HepG2 (cell line): ENCODE data around the gene ARFGEF3. TPM values are rescaled to one million over a fixed set of nuclear protein-coding genes. Genes with fewer than 3 reads are reported as not detected.

Source experiments
- ATAC-seq: fragments of 200-7000 bp; cut with Tn5 transposase; 3 replicates; pipeline ENCODE4 v1.9.1; 2020; ENCODE audit warnings: mild to moderate bottlenecking, moderate library complexity
- BruUV-seq: library from RNA; stranded (reverse); fragments of 400-500 nt; replicated peaks from 2 replicates; lab custom pipeline; 2021; lab: Mats Ljungman, UMichigan
- CTCF ChIA-PET: fragments of 300-600 bp; formaldehyde crosslinking; extraction: SDS; loops from one replicate; lab custom pipeline; 2021; ENCODE audit warnings: low total read pairs, inconsistent platforms, low intra/inter-chr PET ratio; lab: Yijun Ruan, JAX
- POLR2A ChIA-PET: fragments of 350-600 bp; sonication (Branson Sonifier 250); formaldehyde crosslinking; loops from one replicate; lab custom pipeline; 2020; ENCODE audit warnings: antibody characterized with exemption, inconsistent platforms; lab: Yijun Ruan, JAX
- DNase-seq: peaks from one replicate; pipeline ENCODE4 v3.0.0-alpha.2; 2015; ENCODE audit warnings: low spot score
- FAIRE-seq: peaks from 3 replicates; lab custom pipeline; 2011; peaks lifted over from hg19 to GRCh38; lab: Jason Lieb, UNC
- H2AFZ ChIP-seq: one replicate; pipeline ENCODE4 v1.6.1; 2011; ENCODE audit warnings: low read length, inconsistent platforms
- H3K27ac ChIP-seq: fragments of 300-600 bp; 3 replicates; pipeline ENCODE4 v1.8.0; 2011; ENCODE audit warnings: mixed run types, mild to moderate bottlenecking, mixed read lengths, low read length, inconsistent platforms; ENCODE audit not compliant: insufficient read depth; ENCODE audit errors: extremely low read length
- H3K27me3 ChIP-seq, 2 experiments: fragments of 200-600 bp in 1 of 2; 2 replicates in 1 of 2; 3 replicates in 1 of 2; pipeline versions ENCODE4 v1.6.0 to v1.8.0; 2011; ENCODE audit warnings: low read length in 2 of 2, mild to moderate bottlenecking in 2 of 2, moderate library complexity in 2 of 2, inconsistent platforms in 1 of 2; ENCODE audit not compliant: insufficient read depth in 2 of 2, control insufficient read depth in 1 of 2
- H3K36me3 ChIP-seq, 2 experiments: fragments of 200-600 bp in 1 of 2; replicated peaks in 1 of 2; 2 replicates in 1 of 2; 3 replicates in 1 of 2; pipeline versions ENCODE4 v1.5.1 to v1.8.0; 2011; ENCODE audit warnings: low read length in 2 of 2, inconsistent platforms in 1 of 2; ENCODE audit not compliant: insufficient read depth in 2 of 2, control insufficient read depth in 1 of 2
- H3K4me1 ChIP-seq: 2 replicates; pipeline ENCODE4 v1.5.1; 2012; ENCODE audit warnings: low read length, inconsistent platforms; ENCODE audit not compliant: insufficient read depth
- H3K4me2 ChIP-seq: 2 replicates; pipeline ENCODE4 v1.6.0; 2011; ENCODE audit warnings: low read depth, low read length, inconsistent platforms
- H3K4me3 ChIP-seq, 3 experiments: fragments of 200-600 bp in 1 of 3; sonication (generic), shearing (Covaris generic) in 1 of 3; replicated peaks in 1 of 3; 2 replicates each; pipeline ENCODE4 v1.5.1; 2011 to 2016; ENCODE audit warnings: low read length in 3 of 3, inconsistent platforms in 2 of 3, low read depth in 2 of 3, mild to moderate bottlenecking in 2 of 3, control low read depth in 1 of 3, mixed read lengths in 1 of 3; ENCODE audit not compliant: insufficient read depth in 1 of 3
- H3K79me2 ChIP-seq: one replicate; pipeline ENCODE4 v1.6.1; 2011; ENCODE audit warnings: low read length, inconsistent platforms; ENCODE audit not compliant: insufficient read depth
- H3K9ac ChIP-seq: 2 replicates; pipeline ENCODE4 v1.6.0; 2011; ENCODE audit warnings: mild to moderate bottlenecking, low read depth, low read length, inconsistent platforms; ENCODE audit not compliant: insufficient read depth
- H3K9me3 ChIP-seq: 2 replicates; pipeline ENCODE4 v1.5.1; 2012; ENCODE audit warnings: mild to moderate bottlenecking, low read length
- H4K20me1 ChIP-seq: 2 replicates; pipeline ENCODE4 v1.6.0; 2011; ENCODE audit warnings: inconsistent platforms, mild to moderate bottlenecking, low read length, moderate library complexity; ENCODE audit not compliant: insufficient read depth
- DR1 ChIP-seq: sonication (generic); formaldehyde crosslinking; IDR thresholded peaks from 2 replicates; pipeline ENCODE4 v1.8.0; 2021; ENCODE audit warnings: mild to moderate bottlenecking, missing genetic modification reagents, inconsistent platforms
- ELF1 ChIP-seq: sonication (generic); formaldehyde crosslinking; IDR thresholded peaks from 2 replicates; pipeline ENCODE4 v1.4.0; 2020; ENCODE audit warnings: missing genetic modification reagents
- GTF3A ChIP-seq: sonication (generic); formaldehyde crosslinking; conservative IDR thresholded peaks from 2 replicates; pipeline ENCODE4 v1.4.0; 2020; ENCODE audit warnings: mild to moderate bottlenecking, missing genetic modification reagents
- JUNB ChIP-seq: sonication (generic); formaldehyde crosslinking; IDR thresholded peaks from 2 replicates; pipeline ENCODE4 v1.8.0; 2022; ENCODE audit warnings: missing genetic modification reagents, mild to moderate bottlenecking, borderline replicate concordance
- KLF12 ChIP-seq: sonication (generic); formaldehyde crosslinking; IDR thresholded peaks from 2 replicates; pipeline ENCODE4 v1.4.0; 2020; ENCODE audit warnings: missing genetic modification reagents, borderline replicate concordance
- KLF15 ChIP-seq: sonication (generic); formaldehyde crosslinking; IDR thresholded peaks from 2 replicates; pipeline ENCODE4 v1.8.1; 2023; ENCODE audit warnings: borderline replicate concordance, mild to moderate bottlenecking, inconsistent platforms, missing genetic modification reagents, mixed read lengths
- KMT2B ChIP-seq: IDR thresholded peaks from 2 replicates; pipeline ENCODE4 v1.6.1; 2016; ENCODE audit warnings: missing genetic modification reagents, missing compliant biosample characterization
- MBNL3 ChIP-seq: fragments of 250-450 bp; sonication (Bioruptor Pico); conservative IDR thresholded peaks from 2 replicates; pipeline ENCODE4 v1.8.0; 2022; ENCODE audit warnings: mild to moderate bottlenecking, inconsistent platforms
- MZF1 ChIP-seq: sonication (generic); formaldehyde crosslinking; IDR thresholded peaks from 2 replicates; pipeline ENCODE4 v1.8.1; 2023; ENCODE audit warnings: mild to moderate bottlenecking, missing genetic modification reagents, borderline replicate concordance
- NR2F2 ChIP-seq: IDR thresholded peaks from 2 replicates; pipeline ENCODE4 v1.6.1; 2012; ENCODE audit warnings: low read depth, inconsistent platforms, borderline replicate concordance
- RBFOX2 ChIP-seq: fragments of 200-400 bp; formaldehyde crosslinking; IDR thresholded peaks from 2 replicates; pipeline ENCODE4 v1.6.1; 2017; ENCODE audit warnings: low read depth, mild to moderate bottlenecking, low read length
- RBM39 ChIP-seq: fragments of 200-400 bp; formaldehyde crosslinking; IDR thresholded peaks from one replicate; pipeline ENCODE4 v1.6.1; 2018; ENCODE audit warnings: antibody characterized with exemption, mild to moderate bottlenecking, low read depth, low read length; ENCODE audit not compliant: poor library complexity, severe bottlenecking
- SIN3A ChIP-seq: IDR thresholded peaks from 2 replicates; pipeline ENCODE4 v1.6.1; 2011; ENCODE audit warnings: low read depth, mild to moderate bottlenecking, control low read depth, low read length, borderline replicate concordance
- SP4 ChIP-seq: sonication (generic); formaldehyde crosslinking; IDR thresholded peaks from 2 replicates; pipeline ENCODE4 v1.8.1; 2023; ENCODE audit warnings: mild to moderate bottlenecking, missing genetic modification reagents
- ZMAT5 ChIP-seq: sonication (generic); formaldehyde crosslinking; IDR thresholded peaks from 2 replicates; pipeline ENCODE4 v1.5.0; 2020; ENCODE audit warnings: mild to moderate bottlenecking, low read depth, missing genetic modification reagents, borderline replicate concordance
- ZNF180 ChIP-seq: sonication (generic); formaldehyde crosslinking; IDR thresholded peaks from 2 replicates; pipeline ENCODE4 v1.4.0; 2020; ENCODE audit warnings: low read depth, missing genetic modification reagents, borderline replicate concordance
- ZNF232 ChIP-seq: sonication (generic); formaldehyde crosslinking; IDR thresholded peaks from 2 replicates; pipeline ENCODE4 v1.4.0; 2020; ENCODE audit warnings: missing genetic modification reagents, borderline replicate concordance
- ZNF274 ChIP-seq: sonication (generic); formaldehyde crosslinking; IDR thresholded peaks from 2 replicates; pipeline ENCODE4 v1.5.1; 2020; ENCODE audit warnings: mild to moderate bottlenecking, missing genetic modification reagents
- ZNF354B ChIP-seq: sonication (generic); formaldehyde crosslinking; IDR thresholded peaks from 2 replicates; pipeline ENCODE4 v1.8.0; 2022; ENCODE audit warnings: mild to moderate bottlenecking, missing genetic modification reagents
- WGBS: methylation state at CpG from one replicate; pipeline ENCODE4 v1.1.6; 2017; ENCODE audit warnings: low lambda C conversion rate; 5-methylcytosine and 5-hydroxymethylcytosine counted together
- in situ Hi-C: cut with HindIII; loops from 2 replicates; pipeline ENCODE4 v1.10.0; 2017; ENCODE audit warnings: low pct_unique_long_range_greater_than_20kb; ENCODE audit not compliant: extremely low pct_ligation_motif_present
- intact Hi-C: fragments of 100-400 bp; cut with micrococcal nuclease; formaldehyde crosslinking; loops from one replicate; pipeline ENCODE4 v1.10.0; 2022; ENCODE audit not compliant: unreplicated experiment
- polyA plus RNA-seq, 8 experiments: library from polyadenylated mRNA; depleted of rRNA in 3 of 8; stranded (reverse) in 7 of 8; unstranded in 1 of 8; fragments of >200 nt; fragmentation: Illumina TruSeq in 4 of 8; extraction: Trizol in 4 of 8; gene quantifications; 2 replicates each; pipeline versions ENCODE4 v1.2.1 to v1.2.3, GENCODE V29; 2011 to 2016; ENCODE audit warnings: low read depth in 4 of 8, missing spikeins in 1 of 8, mixed read lengths in 1 of 8; ENCODE audit not compliant: insufficient read depth in 1 of 8
- total RNA-seq, 5 experiments: library from RNA; depleted of rRNA; stranded (reverse); fragments of >200 nt; fragmentation: Illumina TruSeq; extraction: Trizol; gene quantifications; 2 replicates each; pipeline ENCODE4 v1.2.3, GENCODE V29; 2016; ENCODE audit warnings: low read depth in 1 of 5
- TF ChIP-seq, protein P1 (sequence below): sonication (generic); formaldehyde crosslinking; IDR thresholded peaks from 2 replicates; pipeline ENCODE4 v1.8.0; 2022; ENCODE audit warnings: missing genetic modification reagents, mild to moderate bottlenecking, inconsistent platforms, borderline replicate concordance

Gene ARFGEF3
- total and polyA plus RNA-seq, 2 of the 13 experiments (the other 11 are each of a cell fraction or from before 2014, with no cell fraction given) = 0.60 to 2.6 TPM

DNA sequence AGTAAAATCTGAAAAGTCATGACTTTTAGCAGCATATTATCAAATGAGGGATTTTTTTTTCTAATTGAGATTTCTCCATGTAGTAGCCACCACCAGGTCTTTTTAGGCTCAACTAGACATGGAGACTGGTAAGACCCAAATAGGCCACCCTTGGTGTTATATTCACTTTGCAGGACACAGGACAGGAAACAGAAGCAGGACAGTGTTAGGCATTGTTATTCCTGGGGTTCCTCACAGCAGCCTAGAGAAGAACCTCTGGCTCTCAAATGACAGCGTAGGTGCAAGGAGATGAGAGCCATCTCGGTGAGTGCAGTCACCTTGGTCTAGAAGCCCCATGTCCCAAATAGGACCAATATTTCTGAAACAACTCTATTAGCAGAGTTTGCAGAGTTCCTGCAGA, 75.7 kb downstream of the ARFGEF3 start:
- Histone ChIP-seq H3K4me2 (no peak overlapping the region), H3K9ac (no peak overlapping the region), H3K4me3 (no peak overlapping the region), H3K9me3 (no peaks in the 10 kb centered on the region), H3K27me3 (no peaks in the 10 kb centered on the region), H3K4me1 (peaks cover 5% of the 10 kb centered on the region), H3K79me2 (no peaks in the 10 kb centered on the region), H2AFZ (no peak overlapping the region), H3K27ac (no peak overlapping the region), H4K20me1 (no peaks in the 10 kb centered on the region), H3K36me3 (no peaks in the 10 kb centered on the region)
- in situ Hi-C loops (no loop called here), intact Hi-C loops (no loop called here)
- ChIA-PET CTCF (no interaction called here), POLR2A (no interaction called here)
- no peak for DNase-seq
- BruUV-seq = no TSS peak
- WGBS = 97% methylated on average over 2 of the region's 2 CpGs
- no peak for ATAC-seq
- no peak for FAIRE-seq
- TF ChIP-seq KLF12 (CRISPR knock-in tag) (no peak), SIN3A (no peak), RBM39 (no peak)
- TF ChIP-seq, protein P1, sequence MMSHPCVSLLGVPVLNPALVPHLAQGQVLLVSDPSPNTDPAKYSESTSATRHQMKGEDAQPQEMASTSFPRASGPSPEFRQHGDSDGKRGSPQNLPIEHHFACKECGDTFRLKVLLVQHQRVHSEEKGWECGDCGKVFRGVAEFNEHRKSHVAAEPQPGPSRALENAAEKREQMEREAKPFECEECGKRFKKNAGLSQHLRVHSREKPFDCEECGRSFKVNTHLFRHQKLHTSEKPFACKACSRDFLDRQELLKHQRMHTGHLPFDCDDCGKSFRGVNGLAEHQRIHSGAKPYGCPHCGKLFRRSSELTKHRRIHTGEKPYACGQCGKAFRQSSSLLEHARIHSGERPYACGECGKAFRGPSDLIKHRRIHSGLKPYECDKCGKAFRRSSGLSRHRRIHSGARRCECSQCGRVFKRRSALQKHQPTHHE (CRISPR knock-in tag) = no peak

GRCh38 chr6:138238368-138238767, 76.6 kb downstream of the ARFGEF3 start:
- Histone ChIP-seq H3K4me2 (no peak overlapping the region), H3K9ac (no peak overlapping the region), H3K79me2 (no peaks in the 10 kb centered on the region), H3K4me3 (no peak overlapping the region), H3K36me3 (no peaks in the 10 kb centered on the region), H2AFZ (no peak overlapping the region), H3K27ac (no peak overlapping the region), H3K4me1 (no peaks in the 10 kb centered on the region), H3K9me3 (no peaks in the 10 kb centered on the region), H4K20me1 (no peaks in the 10 kb centered on the region), H3K27me3 (no peaks in the 10 kb centered on the region)
- no TSS peak for BruUV-seq
- 86% methylated on average over 6 of the region's 6 CpGs for WGBS
- ATAC-seq (no peak), FAIRE-seq (no peak), DNase-seq (no peak)
- ChIA-PET POLR2A (no interaction called here), CTCF (no interaction called here)
- in situ Hi-C loops (no loop called here), intact Hi-C loops (no loop called here)
- TF ChIP-seq ZNF232 (CRISPR knock-in tag) (no peak), KLF15 (CRISPR knock-in tag) (no peak), ZNF354B (CRISPR knock-in tag) (no peak), DR1 (CRISPR knock-in tag) (no peak), ELF1 (no peak), ZNF180 (no peak), KLF12 (CRISPR knock-in tag) (no peak), MZF1 (no peak), ZMAT5 (CRISPR knock-in tag) (no peak), JUNB (CRISPR knock-in tag) (no peak), NR2F2 (no peak), ZNF274 (no peak), SP4 (CRISPR knock-in tag) (no peak), RBFOX2 (no peak), GTF3A (no peak), KMT2B (CRISPR knock-in tag) (no peak), MBNL3 (CRISPR knock-in tag) (no peak)
